IMR-90 (cell line): Measurements from ENCODE around the gene GRK5. TPM values are rescaled to one million over a fixed set of nuclear protein-coding genes. Genes with fewer than 3 reads are reported as not detected.
A peak's percentile ranks its signal among the peaks of the same experiment; 100 is the strongest.

Experiments used
- ATAC-seq: fragments of 200-7000 bp; cut with Tn5 transposase; 2 replicates; pipeline ENCODE4 v1.9.1; 2020; ENCODE audit warnings: low read depth, mild to moderate bottlenecking, moderate library complexity
- BruUV-seq: library from RNA; stranded (reverse); fragments of 400-500 nt; replicated peaks from 2 replicates; lab custom pipeline; 2021; lab: Mats Ljungman, UMichigan
- CTCF ChIA-PET: fragments of 300-600 bp; formaldehyde crosslinking; extraction: SDS; loops from one replicate; lab custom pipeline; 2021; ENCODE audit warnings: antibody characterized with exemption; lab: Yijun Ruan, JAX
- POLR2A ChIA-PET: fragments of 300-600 bp; sonication (Branson Sonifier 250); formaldehyde crosslinking; loops from one replicate; lab custom pipeline; 2022; ENCODE audit warnings: antibody characterized with exemption; ENCODE audit not compliant: unreplicated experiment; lab: Charles Lee
- DNase-seq: peaks from one replicate; pipeline ENCODE4 v3.0.0; 2013
- H2AFZ ChIP-seq: replicated peaks from 2 replicates; pipeline ENCODE3; 2013; ENCODE audit warnings: low read length, mild to moderate bottlenecking; ENCODE audit not compliant: poor library complexity
- H2AK5ac ChIP-seq: 2 replicates; pipeline ENCODE4 v1.6.1; 2013; ENCODE audit warnings: low read depth, low read length, inconsistent platforms
- H2AK9ac ChIP-seq: replicated peaks from 2 replicates; pipeline ENCODE3; 2013; ENCODE audit warnings: mild to moderate bottlenecking, low read depth, low read length, moderate library complexity; ENCODE audit not compliant: poor library complexity
- H2BK120ac ChIP-seq: 2 replicates; pipeline ENCODE4 v1.6.1; 2013; ENCODE audit warnings: low read depth, low read length, inconsistent platforms
- H2BK15ac ChIP-seq: 3 replicates; pipeline ENCODE4 v1.6.1; 2013; ENCODE audit warnings: low read depth, low read length, inconsistent platforms
- H2BK20ac ChIP-seq: 2 replicates; pipeline ENCODE4 v1.6.1; 2013; ENCODE audit warnings: low read depth, mild to moderate bottlenecking, inconsistent platforms, low read length, moderate library complexity
- H2BK5ac ChIP-seq: 2 replicates; pipeline ENCODE4 v1.6.1; 2013; ENCODE audit warnings: mild to moderate bottlenecking, low read depth, low read length, inconsistent platforms; ENCODE audit not compliant: poor library complexity, severe bottlenecking
- H3K14ac ChIP-seq: replicated peaks from 2 replicates; pipeline ENCODE4 v1.6.1; 2013; ENCODE audit warnings: low read depth, low read length, inconsistent platforms
- H3K18ac ChIP-seq: 2 replicates; pipeline ENCODE4 v1.6.1; 2013; ENCODE audit warnings: low read depth, low read length, control low read depth
- H3K23ac ChIP-seq: 2 replicates; pipeline ENCODE4 v1.6.1; 2013; ENCODE audit warnings: low read depth, low read length, inconsistent platforms
- H3K27ac ChIP-seq: 2 replicates; pipeline ENCODE4 v1.5.1; 2013; ENCODE audit warnings: mild to moderate bottlenecking, control low read depth, low read length; ENCODE audit not compliant: insufficient read depth
- H3K27me3 ChIP-seq: 2 replicates; pipeline ENCODE4 v1.6.1; 2013; ENCODE audit warnings: low read length; ENCODE audit not compliant: control insufficient read depth, insufficient read depth
- H3K36me3 ChIP-seq: 2 replicates; pipeline ENCODE4 v1.6.1; 2013; ENCODE audit warnings: low read length, mixed read lengths; ENCODE audit not compliant: control insufficient read depth, insufficient read depth
- H3K4ac ChIP-seq: 2 replicates; pipeline ENCODE4 v1.6.1; 2013; ENCODE audit warnings: low read depth, low read length, inconsistent platforms
- H3K4me1 ChIP-seq: 2 replicates; pipeline ENCODE4 v1.6.1; 2013; ENCODE audit warnings: low read length, mixed read lengths; ENCODE audit not compliant: control insufficient read depth, insufficient read depth
- H3K4me2 ChIP-seq: 2 replicates; pipeline ENCODE4 v1.6.1; 2013; ENCODE audit warnings: low read depth, mild to moderate bottlenecking, control low read depth, low read length, moderate library complexity
- H3K4me3 ChIP-seq: 2 replicates; pipeline ENCODE4 v1.5.1; 2013; ENCODE audit warnings: low read depth, mild to moderate bottlenecking, control low read depth, low read length, moderate library complexity; ENCODE audit not compliant: insufficient read depth
- H3K56ac ChIP-seq: 2 replicates; pipeline ENCODE4 v1.6.1; 2013; ENCODE audit warnings: low read length, inconsistent platforms; ENCODE audit not compliant: insufficient read depth; ENCODE audit errors: extremely low read depth
- H3K79me1 ChIP-seq, 2 experiments: 2 replicates each; pipeline ENCODE4 v1.6.1; 2013; ENCODE audit warnings: low read length in 2 of 2, inconsistent platforms in 1 of 2, low read depth in 1 of 2
- H3K9ac ChIP-seq: 2 replicates; pipeline ENCODE4 v1.6.1; 2013; ENCODE audit warnings: low read depth, low read length, control low read depth
- H3K9me1 ChIP-seq: 2 replicates; pipeline ENCODE4 v1.6.1; 2013; ENCODE audit warnings: low read length, inconsistent platforms; ENCODE audit not compliant: insufficient read depth
- H3K9me3 ChIP-seq: 2 replicates; pipeline ENCODE4 v1.6.1; 2013; ENCODE audit warnings: low read length; ENCODE audit not compliant: control insufficient read depth, insufficient read depth
- H4K20me1 ChIP-seq: 2 replicates; pipeline ENCODE4 v1.6.1; 2013; ENCODE audit warnings: low read length, inconsistent platforms; ENCODE audit not compliant: insufficient read depth
- H4K5ac ChIP-seq: 2 replicates; pipeline ENCODE4 v1.6.1; 2013; ENCODE audit warnings: mild to moderate bottlenecking, low read depth, low read length, control low read depth
- H4K8ac ChIP-seq, 2 experiments: 2 replicates each; pipeline ENCODE4 v1.6.1; 2013; ENCODE audit warnings: low read depth in 2 of 2, low read length in 2 of 2, control low read depth in 1 of 2, inconsistent platforms in 1 of 2
- H4K91ac ChIP-seq: 2 replicates; pipeline ENCODE4 v1.6.1; 2013; ENCODE audit warnings: low read depth, low read length, inconsistent platforms; ENCODE audit not compliant: insufficient read depth
- BHLHE40 ChIP-seq: fragments of 150-350 bp; IDR thresholded peaks from 2 replicates; pipeline ENCODE4 v1.6.1; 2016; ENCODE audit warnings: mild to moderate bottlenecking, low read depth, low read length
- MAZ ChIP-seq: IDR thresholded peaks from 2 replicates; pipeline ENCODE4 v1.6.1; 2012; ENCODE audit warnings: low read depth, mild to moderate bottlenecking, low read length, improper control_type of control experiment, moderate library complexity, borderline replicate concordance
- NFE2L2 ChIP-seq: fragments of 150-350 bp; IDR thresholded peaks from 2 replicates; pipeline ENCODE4 v1.6.1; 2016; ENCODE audit warnings: low read depth, mild to moderate bottlenecking, low read length
- RAD21 ChIP-seq: IDR thresholded peaks from 2 replicates; pipeline ENCODE4 v1.6.1; 2012; ENCODE audit warnings: low read length, improper control_type of control experiment
- WGBS, 2 experiments: methylation state at CpG; one replicate each; pipeline versions ENCODE4 v1.1.5 to v1.1.7; 2013; ENCODE audit warnings: missing lambda C conversion rate in 2 of 2; ENCODE audit not compliant: insufficient read length in 1 of 2; ENCODE audit errors: extremely low coverage in 2 of 2; 5-methylcytosine and 5-hydroxymethylcytosine counted together
- dilution Hi-C: fragments of 300-500 bp; cut with HindIII; formaldehyde crosslinking; loops from one replicate; pipeline ENCODE4 v1.14.3; 2018; ENCODE audit warnings: low sequenced_read_pairs; ENCODE audit not compliant: unreplicated experiment
- in situ Hi-C: fragments of 300-500 bp; cut with MboI; formaldehyde crosslinking; loops from 3 replicates; pipeline ENCODE4 v1.14.3; 2019; ENCODE audit warnings: low sequenced_read_pairs, inconsistent platforms, mixed read lengths
- intact Hi-C: fragments of 100-400 bp; cut with micrococcal nuclease; formaldehyde crosslinking; loops from 2 replicates; pipeline ENCODE4 v1.10.0; 2022
- polyA plus RNA-seq, 3 experiments: library from polyadenylated mRNA; depleted of rRNA; stranded (reverse); fragments of >200 nt; gene quantifications; 2 replicates each; pipeline ENCODE4 v1.2.3, GENCODE V29; 2012; ENCODE audit warnings: low replicate concordance in 1 of 3
- total RNA-seq: library from RNA; depleted of rRNA; stranded (reverse); fragments of >200 nt; gene quantifications from 2 replicates; pipeline ENCODE4 v1.2.3, GENCODE V29; 2012
- TF ChIP-seq, protein P1 (sequence below): conservative IDR thresholded peaks from 2 replicates; pipeline ENCODE4 v1.5.1; 2012; ENCODE audit warnings: mild to moderate bottlenecking, low read depth, low read length, improper control_type of control experiment

Gene GRK5
- total and polyA plus RNA-seq, 2 of the 4 experiments (the other 2 are of a cell fraction): 12.9 to 16.3 TPM

DNA sequence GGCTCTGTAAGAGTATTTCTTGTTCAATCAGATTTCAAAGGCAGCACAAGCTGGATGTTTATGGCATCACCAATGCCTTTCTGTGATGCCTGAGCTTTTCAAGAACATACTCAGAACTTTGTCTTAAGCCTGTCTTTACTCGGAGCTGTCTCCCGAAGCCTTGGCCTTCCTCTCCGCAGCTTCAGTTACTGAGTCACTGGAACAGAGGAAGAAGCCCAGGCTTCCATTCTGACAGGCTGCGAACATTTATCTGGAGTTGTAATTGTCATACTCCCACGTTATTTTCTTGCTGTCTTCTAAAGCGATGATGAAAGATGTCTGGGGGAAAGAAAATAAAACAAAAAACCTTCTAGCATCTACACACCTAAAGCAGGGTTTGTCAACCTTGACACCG, 43.9 kb downstream of the GRK5 start (continued):
- no peak for TF ChIP-seq NFE2L2

GRCh38 chr10:119252051-119252465, 44.7 kb downstream of the GRK5 start:
- ChIA-PET CTCF (interaction anchor here (1.0 kb wide), 2 partner anchors 43 to 194 kb away, joined by 3 read pairs; no protein-coding TSS in a partner anchor), POLR2A (no interaction called here)
- H3K4me2 ChIP-seq: 0 out of 2 replicates have a peak overlapping the region, but pooled peaks have one; percentile 2
- peak overlapping the region; percentile 25 to 62 for H4K8ac ChIP-seq
- peak overlapping the region; percentile 61 for H3K18ac ChIP-seq
- H3K27me3 ChIP-seq: no peaks in the 10 kb centered on the region
- DNase-seq (peak; percentile 37), ATAC-seq (no peak)
- peak overlapping the region; percentile 93 for H3K4ac ChIP-seq
- intact Hi-C loops (no loop called here), dilution Hi-C loops (no loop called here), in situ Hi-C loops (no loop called here)
- peak overlapping the region; percentile 58 for H4K5ac ChIP-seq
- peak overlapping the region; percentile 48 for H4K91ac ChIP-seq
- no peak overlapping the region for H3K4me3 ChIP-seq
- peak overlapping the region; percentile 37 for H3K9ac ChIP-seq
- no peaks in the 10 kb centered on the region for H3K9me3 ChIP-seq
- peaks cover 34 to 80% of the 10 kb centered on the region in 2 experiments for H3K79me1 ChIP-seq
- H3K4me1 ChIP-seq: peaks cover 47% of the 10 kb centered on the region
- peak overlapping the region; percentile 47 for H3K56ac ChIP-seq
- peaks cover 68% of the 10 kb centered on the region for H4K20me1 ChIP-seq
- peak overlapping the region; percentile 63 for H2AK9ac ChIP-seq
- H2BK20ac ChIP-seq: peak overlapping the region; percentile 21; the same call in 1 of the 2 replicates
- TF ChIP-seq RAD21 (peak; percentile 14; the same call in 1 of the 2 replicates), BHLHE40 (no peak), MAZ (peak; percentile 12; the same call in 1 of the 2 replicates)
- TF ChIP-seq, protein P1, sequence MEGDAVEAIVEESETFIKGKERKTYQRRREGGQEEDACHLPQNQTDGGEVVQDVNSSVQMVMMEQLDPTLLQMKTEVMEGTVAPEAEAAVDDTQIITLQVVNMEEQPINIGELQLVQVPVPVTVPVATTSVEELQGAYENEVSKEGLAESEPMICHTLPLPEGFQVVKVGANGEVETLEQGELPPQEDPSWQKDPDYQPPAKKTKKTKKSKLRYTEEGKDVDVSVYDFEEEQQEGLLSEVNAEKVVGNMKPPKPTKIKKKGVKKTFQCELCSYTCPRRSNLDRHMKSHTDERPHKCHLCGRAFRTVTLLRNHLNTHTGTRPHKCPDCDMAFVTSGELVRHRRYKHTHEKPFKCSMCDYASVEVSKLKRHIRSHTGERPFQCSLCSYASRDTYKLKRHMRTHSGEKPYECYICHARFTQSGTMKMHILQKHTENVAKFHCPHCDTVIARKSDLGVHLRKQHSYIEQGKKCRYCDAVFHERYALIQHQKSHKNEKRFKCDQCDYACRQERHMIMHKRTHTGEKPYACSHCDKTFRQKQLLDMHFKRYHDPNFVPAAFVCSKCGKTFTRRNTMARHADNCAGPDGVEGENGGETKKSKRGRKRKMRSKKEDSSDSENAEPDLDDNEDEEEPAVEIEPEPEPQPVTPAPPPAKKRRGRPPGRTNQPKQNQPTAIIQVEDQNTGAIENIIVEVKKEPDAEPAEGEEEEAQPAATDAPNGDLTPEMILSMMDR: peak; percentile 31; the same call in 1 of the 2 replicates
- H3K36me3 ChIP-seq: peaks cover 10% of the 10 kb centered on the region
- H3K14ac ChIP-seq: peak overlapping the region; percentile 86
- peaks cover 34% of the 10 kb centered on the region for H3K9me1 ChIP-seq
- peak overlapping the region; percentile 10 for H3K23ac ChIP-seq
- no CpG with 5 or more reads among the region's 8 CpGs for WGBS, 2 experiments
- peak overlapping the region; percentile 87 for H3K27ac ChIP-seq
- H2BK15ac ChIP-seq: peak overlapping the region; percentile 93
- peak overlapping the region; percentile 72 for H2BK120ac ChIP-seq
- BruUV-seq: no TSS peak
- no peak overlapping the region for H2AFZ ChIP-seq
- peak overlapping the region; percentile 97 for H2AK5ac ChIP-seq
- H2BK5ac ChIP-seq: peak overlapping the region; percentile 64
